Breast epithelium (tissue), 4 donors: ENCODE results near the gene SLC9A2. TPM values are rescaled to one million over a fixed set of nuclear protein-coding genes. Genes with fewer than 3 reads are reported as not detected.

Experiments
- DNase-seq, 2 donors: peaks; one replicate each; pipeline ENCODE4 v3.0.0-alpha.2; 2019; ENCODE audit warnings: low spot score in 2 of 2
- H3K27ac ChIP-seq, 2 donors: fragments of 200-600 bp; sonication (generic) in 1 of 2; one replicate each; pipeline ENCODE4 v1.5.1; 2016 to 2019; ENCODE audit warnings: mild to moderate bottlenecking in 1 of 2
- H3K27me3 ChIP-seq, 2 donors: fragments of 200-600 bp; sonication (generic) in 1 of 2; one replicate each; pipeline versions ENCODE4 v1.5.1 to v1.6.0; 2017 to 2019; ENCODE audit warnings: control low read depth in 1 of 2, mild to moderate bottlenecking in 1 of 2
- H3K36me3 ChIP-seq: fragments of 200-600 bp; one replicate; pipeline ENCODE4 v1.5.1; 2019
- H3K4me1 ChIP-seq, 2 donors: fragments of 200-600 bp; sonication (generic); one replicate each; pipeline ENCODE4 v1.5.1; 2016 to 2019; ENCODE audit warnings: control low read depth in 1 of 2
- H3K4me3 ChIP-seq, 3 donors: fragments of 200-600 bp; sonication (generic); 1 replicate in 2 of 3; 2 replicates in 1 of 3; pipeline ENCODE4 v1.5.1; 2016 to 2019; ENCODE audit warnings: mild to moderate bottlenecking in 3 of 3, moderate library complexity in 2 of 3
- H3K9me3 ChIP-seq, 2 donors: fragments of 200-600 bp; sonication (generic) in 1 of 2; one replicate each; pipeline ENCODE4 v1.5.1; 2016 to 2019; ENCODE audit warnings: control low read depth in 1 of 2
- POLR2A ChIP-seq: fragments of 450-650 bp; IDR thresholded peaks from one replicate; pipeline ENCODE4 v1.6.1; 2016; ENCODE audit warnings: antibody characterized with exemption, mild to moderate bottlenecking, moderate library complexity
- POLR2AphosphoS5 ChIP-seq, 3 donors: sonication (generic); formaldehyde crosslinking; IDR thresholded peaks; one replicate each; pipeline ENCODE4 v1.6.1; 2017; ENCODE audit warnings: antibody characterized with exemption in 3 of 3
- intact Hi-C: fragments of 100-400 bp; cut with DNase I; formaldehyde crosslinking; loops from one replicate; pipeline ENCODE4 v1.15.1; 2023; ENCODE audit warnings: low total_unique reads
- total RNA-seq, 3 donors: library from RNA; depleted of rRNA; stranded (reverse); fragments of >200 nt; gene quantifications; one replicate each; pipeline ENCODE4 v1.1.0, GENCODE V29; 2016
- TF ChIP-seq, protein P1 (sequence below), 3 donors: fragments of 450-650 bp; IDR thresholded peaks; one replicate each; pipeline ENCODE4 v1.5.1; 2016 to 2017; ENCODE audit warnings: antibody characterized with exemption in 3 of 3, mild to moderate bottlenecking in 3 of 3, moderate library complexity in 3 of 3

Gene SLC9A2
- total RNA-seq, 3 donors from 2014 or later: 0.16 to 0.98 (median 0.73) TPM

DNA sequence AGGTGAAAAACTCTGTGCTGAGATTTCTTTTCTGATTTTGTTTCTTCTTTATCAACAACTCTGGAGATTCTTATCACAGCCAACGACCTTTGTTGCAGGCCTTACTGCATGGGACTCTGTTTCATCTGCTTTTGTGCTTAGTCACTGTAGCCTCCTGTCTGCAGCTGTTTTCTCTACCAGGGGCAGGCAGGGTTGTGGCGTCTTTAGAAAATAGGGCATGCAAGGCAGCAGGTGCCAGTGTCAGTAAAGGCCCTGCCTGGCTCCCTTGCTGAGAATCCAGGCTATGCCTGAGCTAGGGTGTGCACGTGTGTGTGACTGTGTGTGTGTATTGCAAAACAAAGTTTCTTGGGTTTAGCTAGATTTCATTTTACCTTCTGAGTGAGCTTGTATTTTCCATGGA lies 14.6 kb upstream of the SLC9A2 start:
- Histone ChIP-seq H3K9me3 (no peaks in the 10 kb centered on the region), H3K36me3 (no peaks in the 10 kb centered on the region), H3K27ac (no peak overlapping the region), H3K27me3 (no peaks in the 10 kb centered on the region), H3K4me1 (no peaks in the 10 kb centered on the region), H3K4me3 (no peak overlapping the region)
- TF ChIP-seq POLR2A (no peak), POLR2AphosphoS5 (IDR thresholded peaks at IDR 0.05) (no peak)
- TF ChIP-seq, protein P1, sequence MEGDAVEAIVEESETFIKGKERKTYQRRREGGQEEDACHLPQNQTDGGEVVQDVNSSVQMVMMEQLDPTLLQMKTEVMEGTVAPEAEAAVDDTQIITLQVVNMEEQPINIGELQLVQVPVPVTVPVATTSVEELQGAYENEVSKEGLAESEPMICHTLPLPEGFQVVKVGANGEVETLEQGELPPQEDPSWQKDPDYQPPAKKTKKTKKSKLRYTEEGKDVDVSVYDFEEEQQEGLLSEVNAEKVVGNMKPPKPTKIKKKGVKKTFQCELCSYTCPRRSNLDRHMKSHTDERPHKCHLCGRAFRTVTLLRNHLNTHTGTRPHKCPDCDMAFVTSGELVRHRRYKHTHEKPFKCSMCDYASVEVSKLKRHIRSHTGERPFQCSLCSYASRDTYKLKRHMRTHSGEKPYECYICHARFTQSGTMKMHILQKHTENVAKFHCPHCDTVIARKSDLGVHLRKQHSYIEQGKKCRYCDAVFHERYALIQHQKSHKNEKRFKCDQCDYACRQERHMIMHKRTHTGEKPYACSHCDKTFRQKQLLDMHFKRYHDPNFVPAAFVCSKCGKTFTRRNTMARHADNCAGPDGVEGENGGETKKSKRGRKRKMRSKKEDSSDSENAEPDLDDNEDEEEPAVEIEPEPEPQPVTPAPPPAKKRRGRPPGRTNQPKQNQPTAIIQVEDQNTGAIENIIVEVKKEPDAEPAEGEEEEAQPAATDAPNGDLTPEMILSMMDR (IDR thresholded peaks at IDR 0.05): no peak
- intact Hi-C loops: no loop called here
- no peak for DNase-seq

DNA sequence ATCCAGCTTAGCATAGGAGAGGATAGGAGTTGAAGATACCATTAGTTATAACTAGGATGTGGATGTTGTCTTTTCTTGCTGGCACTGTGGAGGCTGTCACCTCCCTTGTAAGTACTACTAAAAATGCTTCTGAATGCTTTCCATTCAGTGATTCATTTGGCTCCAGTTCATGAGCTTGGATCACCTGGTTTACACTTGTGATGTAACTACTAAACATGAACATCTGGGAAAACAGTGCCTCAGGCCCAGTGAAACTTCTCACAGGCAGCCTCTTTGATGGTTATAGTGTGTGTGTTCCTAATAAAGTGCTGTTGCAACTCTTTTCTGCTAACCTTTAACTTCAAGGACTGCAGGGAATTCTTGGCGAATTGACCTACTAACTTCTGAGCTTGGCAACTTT lies 13.0 kb upstream of the SLC9A2 start:
- H3K36me3 ChIP-seq: no peaks in the 10 kb centered on the region
- intact Hi-C loops: no loop called here
- no peaks in the 10 kb centered on the region for H3K9me3 ChIP-seq
- H3K4me1 ChIP-seq: no peaks in the 10 kb centered on the region
- peak in 1 of 2 donors; percentile 65 for DNase-seq
- no peak overlapping the region for H3K4me3 ChIP-seq
- H3K27ac ChIP-seq: no peak overlapping the region
- TF ChIP-seq POLR2A (no peak), POLR2AphosphoS5 (IDR thresholded peaks at IDR 0.05) (peak in 1 of 3 donors; percentile 53)
- TF ChIP-seq, protein P1 (IDR thresholded peaks at IDR 0.05): no peak
- no peaks in the 10 kb centered on the region for H3K27me3 ChIP-seq

DNA sequence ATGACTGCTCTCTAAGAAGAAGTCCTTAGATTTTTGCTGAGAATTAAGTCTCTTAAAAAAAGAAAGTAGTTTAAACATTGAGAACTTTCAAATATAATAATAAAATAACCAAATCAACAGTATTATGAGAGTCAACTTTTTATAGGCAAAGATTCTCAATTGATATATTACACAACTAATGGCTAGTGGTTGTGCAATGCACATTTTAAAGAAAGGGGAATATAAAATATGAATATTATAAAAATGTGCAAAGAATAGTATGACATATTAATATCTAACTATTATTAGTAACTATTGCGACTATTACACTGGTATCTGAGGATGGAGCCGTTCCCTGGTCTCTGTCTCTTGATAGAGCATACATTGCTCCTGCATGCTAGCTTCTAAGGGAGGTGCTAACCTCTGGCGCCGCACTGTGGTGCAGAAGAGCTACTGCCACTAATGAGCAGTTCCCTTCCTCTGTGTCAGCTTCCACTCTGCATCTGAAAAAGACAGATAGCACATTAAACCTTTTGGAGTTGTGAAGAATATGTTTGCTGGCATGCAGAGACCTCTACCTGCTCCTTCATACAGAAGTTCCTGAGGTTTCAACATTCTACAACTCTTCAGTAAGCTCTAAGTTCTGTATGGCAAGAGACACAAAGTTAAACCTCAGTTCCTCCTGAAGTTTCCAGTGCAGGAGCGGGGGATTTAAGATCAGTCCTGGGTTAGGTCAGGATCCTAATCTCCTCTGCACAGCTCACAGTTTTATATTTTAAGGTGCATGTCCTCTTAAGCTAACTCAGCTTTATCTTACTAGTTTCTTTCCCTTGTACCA lies 3.5 kb upstream of the SLC9A2 start:
- peaks cover 0 to 36% of the 10 kb centered on the region in 2 donors for H3K27me3 ChIP-seq
- intact Hi-C loops: loop anchor here (5.0 kb wide), 1 partner anchor 846 kb away; no protein-coding TSS in a partner anchor

DNA sequence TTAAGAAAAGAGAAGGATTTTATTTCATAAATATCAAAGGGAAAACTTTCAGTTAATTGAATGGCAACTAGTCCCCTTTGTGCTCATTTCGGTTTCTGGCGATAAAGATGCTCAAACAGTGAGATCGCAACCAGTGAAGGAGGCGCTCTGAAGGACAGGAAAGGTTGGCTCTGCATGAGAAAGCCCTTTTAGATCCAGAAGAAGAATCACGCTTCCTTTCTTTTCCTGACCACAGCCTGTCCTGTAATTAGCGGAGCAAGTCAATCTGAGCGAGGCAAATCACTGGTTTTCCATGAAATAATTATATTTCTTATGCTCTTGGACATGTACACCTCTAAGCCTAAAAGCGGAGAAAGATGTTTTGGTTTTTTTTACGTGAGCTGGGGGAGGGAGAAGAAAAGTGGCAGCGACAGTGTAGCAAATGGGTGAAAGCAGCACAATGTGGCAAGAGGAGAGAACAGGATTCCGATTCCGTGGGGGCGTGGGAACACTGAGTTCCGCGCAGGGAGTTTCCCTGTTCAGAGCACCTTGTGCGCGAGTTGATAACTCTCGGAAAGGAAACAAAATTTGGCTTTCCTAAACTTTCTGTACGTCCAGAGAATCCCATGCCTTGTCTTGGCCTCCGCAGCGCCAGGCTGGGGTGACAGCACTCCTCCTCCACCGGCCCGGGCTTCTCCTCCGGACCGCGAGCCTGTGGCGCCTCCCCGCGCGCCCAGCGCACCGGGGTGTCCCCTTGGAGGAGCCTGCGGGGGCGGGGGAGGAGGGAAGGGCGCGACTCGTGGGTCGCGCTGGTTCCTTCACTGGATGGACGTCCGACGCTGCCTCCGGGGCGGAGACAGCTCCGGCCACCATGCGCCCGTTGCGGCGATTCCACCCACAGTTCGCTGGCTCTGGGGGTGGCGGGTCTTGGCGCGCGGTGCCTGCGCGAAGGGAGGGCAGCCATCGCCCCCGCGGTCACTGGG lies 620 bp upstream of the SLC9A2 start:
- peaks cover 0 to 42% of the 10 kb centered on the region in 2 donors for H3K27me3 ChIP-seq
- intact Hi-C loops: loop anchor here (5.0 kb wide), 1 partner anchor 844 kb away; no protein-coding TSS in a partner anchor

More for the DNA sequence above, 3.5 kb upstream of the SLC9A2 start:
- no peak overlapping the region for H3K4me3 ChIP-seq
- H3K27ac ChIP-seq: no peak overlapping the region
- TF ChIP-seq POLR2A: no peak
- TF ChIP-seq, protein P1 (IDR thresholded peaks at IDR 0.05): peak in 2 of 3 donors; percentile 66 to 82
- DNase-seq: no peak
- H3K36me3 ChIP-seq: no peaks in the 10 kb centered on the region
- no peaks in the 10 kb centered on the region for H3K9me3 ChIP-seq
- H3K4me1 ChIP-seq: no peaks in the 10 kb centered on the region

More for the DNA sequence above, 620 bp upstream of the SLC9A2 start:
- H3K4me3 ChIP-seq: peak overlapping the region; percentile 39 to 60 (median 51)
- DNase-seq: no peak
- no peaks in the 10 kb centered on the region for H3K4me1 ChIP-seq
- H3K9me3 ChIP-seq: no peaks in the 10 kb centered on the region
- no peak overlapping the region for H3K27ac ChIP-seq
- H3K36me3 ChIP-seq: no peaks in the 10 kb centered on the region
- TF ChIP-seq POLR2A (no peak), POLR2AphosphoS5 (IDR thresholded peaks at IDR 0.05) (no peak)
- TF ChIP-seq, protein P1 (IDR thresholded peaks at IDR 0.05): no peak
